Measurements from ENCODE around the gene BAG1.

BAG1 gene

GRCh38 chr9:33209394-33209793 lies 55.1 kb downstream of the BAG1 start:
- no peak for DNase-seq

- peak; percentile 85 for DNase-seq
Observed at GRCh38 chr9:33202552-33203201, 61.8 kb downstream of the BAG1 start.
